ENCODE measurements around the gene PITPNC1. TPM values are rescaled to one million over a fixed set of nuclear protein-coding genes. Genes with fewer than 3 reads are reported as not detected.
"Not testable (repeated sequence)": the region's sequence is repeated elsewhere in the genome, so short reads cannot be mapped to it uniquely, and the experiment has no call there.

PITPNC1 gene
- total RNA-seq, 1 experiment from 2014 or later = 23.1 TPM

DNA sequence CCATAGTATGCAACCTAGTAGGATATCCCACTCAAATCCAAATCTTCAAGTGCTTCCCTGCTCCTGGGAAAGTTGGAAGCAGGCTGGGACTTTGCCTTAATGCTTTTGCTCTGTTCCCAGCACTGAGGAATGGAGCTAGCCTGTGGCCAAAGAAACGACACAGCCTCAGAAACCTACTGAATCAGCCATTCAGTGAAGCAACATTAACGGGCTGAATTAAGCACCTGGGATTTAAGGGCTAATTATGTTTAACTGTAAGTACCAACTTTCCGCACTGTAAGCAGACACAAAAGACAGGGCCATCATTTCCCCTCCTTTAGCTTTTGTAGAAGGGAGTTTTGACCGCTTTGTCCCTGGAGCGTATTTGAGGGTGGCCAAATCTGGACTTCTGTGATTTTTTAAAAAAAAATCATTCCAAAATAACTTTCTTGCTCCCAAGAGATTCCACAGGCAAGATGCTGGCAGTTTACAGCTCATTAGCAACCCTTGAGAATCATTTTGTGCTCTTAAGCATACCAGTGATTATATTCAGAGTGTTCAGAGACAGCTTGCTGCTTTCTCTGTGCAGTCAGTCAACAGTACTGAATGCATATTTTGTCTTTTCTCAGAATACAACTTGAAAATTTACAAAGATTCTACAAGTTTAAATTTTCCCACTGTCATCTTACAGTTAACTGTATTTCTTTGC is 323.1 kb downstream of the PITPNC1 start:
- Histone ChIP-seq H3F3A (ENCODE audit: low read length, unreplicated experiment) (no peaks in the 10 kb centered on the region), H3K4me3 (ENCODE audit: low read length) (no peak overlapping the region), H3K36me3 (ENCODE audit: low read depth, low read length) (no peaks in the 10 kb centered on the region), H3K27ac (ENCODE audit: low read length) (no peak overlapping the region), H3K4me1 (ENCODE audit: insufficient read depth, low read length) (no peaks in the 10 kb centered on the region), H3K9me3 (ENCODE audit: low read length) (no peaks in the 10 kb centered on the region), H3K4me2 (ENCODE audit: low read length) (no peak overlapping the region), H3K9ac (ENCODE audit: low read length) (no peak overlapping the region), H4K20me1 (ENCODE audit: low read length) (no peaks in the 10 kb centered on the region), H3K79me2 (ENCODE audit: low read length) (no peaks in the 10 kb centered on the region), H3K27me3 (ENCODE audit: low read length) (no peaks in the 10 kb centered on the region), H2AFZ (ENCODE audit: low read length) (no peak overlapping the region), H3K9me2 (replicated peaks; ENCODE audit: low read length) (no peaks in the 10 kb centered on the region)
- intact Hi-C loops (cut with micrococcal nuclease) = no loop called here
- CTCF ChIA-PET = no interaction called here
- TF ChIP-seq EZH2phosphoT487 (IDR thresholded peaks at IDR 0.05; ENCODE audit: borderline replicate concordance, low read length) (no peak), EZH2 (IDR thresholded peaks at IDR 0.05; ENCODE audit: low read length, unreplicated experiment) (no peak)
- TF ChIP-seq, protein P1, sequence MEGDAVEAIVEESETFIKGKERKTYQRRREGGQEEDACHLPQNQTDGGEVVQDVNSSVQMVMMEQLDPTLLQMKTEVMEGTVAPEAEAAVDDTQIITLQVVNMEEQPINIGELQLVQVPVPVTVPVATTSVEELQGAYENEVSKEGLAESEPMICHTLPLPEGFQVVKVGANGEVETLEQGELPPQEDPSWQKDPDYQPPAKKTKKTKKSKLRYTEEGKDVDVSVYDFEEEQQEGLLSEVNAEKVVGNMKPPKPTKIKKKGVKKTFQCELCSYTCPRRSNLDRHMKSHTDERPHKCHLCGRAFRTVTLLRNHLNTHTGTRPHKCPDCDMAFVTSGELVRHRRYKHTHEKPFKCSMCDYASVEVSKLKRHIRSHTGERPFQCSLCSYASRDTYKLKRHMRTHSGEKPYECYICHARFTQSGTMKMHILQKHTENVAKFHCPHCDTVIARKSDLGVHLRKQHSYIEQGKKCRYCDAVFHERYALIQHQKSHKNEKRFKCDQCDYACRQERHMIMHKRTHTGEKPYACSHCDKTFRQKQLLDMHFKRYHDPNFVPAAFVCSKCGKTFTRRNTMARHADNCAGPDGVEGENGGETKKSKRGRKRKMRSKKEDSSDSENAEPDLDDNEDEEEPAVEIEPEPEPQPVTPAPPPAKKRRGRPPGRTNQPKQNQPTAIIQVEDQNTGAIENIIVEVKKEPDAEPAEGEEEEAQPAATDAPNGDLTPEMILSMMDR (conservative IDR thresholded peaks at IDR 0.05; ENCODE audit: low read depth, low read length) = no peak
- BruUV-seq (replicated peaks) = no TSS peak
- ATAC-seq = no peak
- POLR2A ChIA-PET (ENCODE audit: unreplicated experiment) = interaction anchor here (0.6 kb wide), 1 partner anchor 39 kb away, joined by 3 read pairs; no protein-coding TSS in a partner anchor
- DNase-seq = no peak

DNA sequence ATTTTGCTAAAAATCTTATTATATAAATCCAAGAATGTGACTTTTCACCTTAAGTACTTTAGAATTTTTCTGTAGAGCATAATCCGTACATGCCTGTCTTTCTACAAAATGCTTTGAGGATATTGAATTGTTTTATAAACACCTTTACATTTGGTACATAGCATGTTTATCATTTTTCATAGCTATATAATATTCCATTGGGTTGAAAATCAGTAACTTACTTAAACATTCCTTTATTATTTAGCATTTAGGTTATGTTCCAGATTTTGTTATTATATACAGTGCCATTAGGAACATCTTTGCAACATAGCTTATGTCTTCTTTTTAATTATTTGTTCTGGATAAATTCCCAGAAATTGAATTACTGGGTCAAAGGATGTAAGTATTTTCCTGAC is 323.6 kb downstream of the PITPNC1 start:
- no peaks in the 10 kb centered on the region for H3K4me1 ChIP-seq (ENCODE audit: insufficient read depth, low read length)
- H3K27ac ChIP-seq (ENCODE audit: low read length) = no peak overlapping the region
- no peaks in the 10 kb centered on the region for H3K9me3 ChIP-seq (ENCODE audit: low read length)
- H3K4me3 ChIP-seq (ENCODE audit: low read length) = no peak overlapping the region
- CTCF ChIA-PET = no interaction called here
- intact Hi-C loops (cut with micrococcal nuclease) = no loop called here
- H2AFZ ChIP-seq (ENCODE audit: low read length) = no peak overlapping the region
- no peaks in the 10 kb centered on the region for H3K9me2 ChIP-seq (replicated peaks; ENCODE audit: low read length)
- POLR2A ChIA-PET (ENCODE audit: unreplicated experiment) = no interaction called here
- no peak overlapping the region for H3K9ac ChIP-seq (ENCODE audit: low read length)
- no peaks in the 10 kb centered on the region for H3K79me2 ChIP-seq (ENCODE audit: low read length)
- no peak overlapping the region for H3K4me2 ChIP-seq (ENCODE audit: low read length)
- no peaks in the 10 kb centered on the region for H3K27me3 ChIP-seq (ENCODE audit: low read length)
- ATAC-seq (no peak), DNase-seq (no peak)
- H3F3A ChIP-seq (ENCODE audit: low read length, unreplicated experiment) = no peaks in the 10 kb centered on the region
- BruUV-seq (replicated peaks) = no TSS peak
- TF ChIP-seq EZH2phosphoT487 (IDR thresholded peaks at IDR 0.05; ENCODE audit: borderline replicate concordance, low read length) (no peak), EZH2 (IDR thresholded peaks at IDR 0.05; ENCODE audit: low read length, unreplicated experiment) (no peak)
- TF ChIP-seq, protein P1 (conservative IDR thresholded peaks at IDR 0.05; ENCODE audit: low read depth, low read length) = no peak
- no peaks in the 10 kb centered on the region for H3K36me3 ChIP-seq (ENCODE audit: low read depth, low read length)
- no peaks in the 10 kb centered on the region for H4K20me1 ChIP-seq (ENCODE audit: low read length)

DNA sequence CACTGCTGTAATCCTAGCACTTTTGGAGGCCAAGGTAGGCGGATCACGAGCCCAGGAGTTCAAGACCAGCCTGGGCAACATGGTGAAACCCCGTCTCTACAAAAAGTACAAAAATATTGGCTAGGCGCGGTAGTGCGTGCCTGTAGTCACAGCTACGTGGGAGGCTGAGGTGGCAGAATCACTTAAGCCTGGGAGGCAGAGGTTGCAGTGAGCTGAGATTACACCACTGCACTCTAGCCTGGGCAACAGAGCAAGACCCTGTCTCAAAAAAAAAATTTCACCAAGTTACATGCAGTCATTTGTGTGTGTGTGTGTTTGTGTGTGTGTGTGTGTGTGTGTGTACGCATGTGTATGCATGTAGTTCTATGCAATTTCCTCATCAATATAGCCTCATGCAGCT is 325.8 kb downstream of the PITPNC1 start:
- H3K9me2 ChIP-seq (replicated peaks; ENCODE audit: low read length); CTCF ChIA-PET; H3K4me2 ChIP-seq (ENCODE audit: low read length); intact Hi-C loops (cut with micrococcal nuclease); H2AFZ ChIP-seq (ENCODE audit: low read length); ATAC-seq; H4K20me1 ChIP-seq (ENCODE audit: low read length); H3K4me3 ChIP-seq (ENCODE audit: low read length); H3K27me3 ChIP-seq (ENCODE audit: low read length); H3K9ac ChIP-seq (ENCODE audit: low read length); BruUV-seq (replicated peaks); H3K9me3 ChIP-seq (ENCODE audit: low read length); H3K79me2 ChIP-seq (ENCODE audit: low read length); H3F3A ChIP-seq (ENCODE audit: low read length, unreplicated experiment); POLR2A ChIA-PET (ENCODE audit: unreplicated experiment); DNase-seq; H3K27ac ChIP-seq (ENCODE audit: low read length); H3K4me1 ChIP-seq (ENCODE audit: insufficient read depth, low read length); H3K36me3 ChIP-seq (ENCODE audit: low read depth, low read length): not testable (repeated sequence)

Measured in PC-3 (cell line).